ENCODE data around the gene CYRIA.

GRCh38 chr2:16707014-16707623, 41.5 kb upstream of the CYRIA start:
- TF ChIP-seq CTCF (IDR thresholded peaks at IDR 0.05 in 4 of 5, conservative IDR thresholded peaks at IDR 0.05 in 1 of 5) (no peak), POLR2A (IDR thresholded peaks at IDR 0.05) (no peak)
